HG02870 (cell line): ENCODE measurements around the gene KIF20A.
"Not testable (repeated sequence)": the region's sequence is repeated elsewhere in the genome, so short reads cannot be mapped to it uniquely, and the experiment has no call there.

Source experiments
- ATAC-seq: cut with Tn5 transposase; IDR thresholded peaks from one replicate; pipeline ENCODE4 v1.9.1; 2021; ENCODE audit warnings: mild to moderate bottlenecking, moderate library complexity; ENCODE audit not compliant: unreplicated experiment

Gene KIF20A

DNA sequence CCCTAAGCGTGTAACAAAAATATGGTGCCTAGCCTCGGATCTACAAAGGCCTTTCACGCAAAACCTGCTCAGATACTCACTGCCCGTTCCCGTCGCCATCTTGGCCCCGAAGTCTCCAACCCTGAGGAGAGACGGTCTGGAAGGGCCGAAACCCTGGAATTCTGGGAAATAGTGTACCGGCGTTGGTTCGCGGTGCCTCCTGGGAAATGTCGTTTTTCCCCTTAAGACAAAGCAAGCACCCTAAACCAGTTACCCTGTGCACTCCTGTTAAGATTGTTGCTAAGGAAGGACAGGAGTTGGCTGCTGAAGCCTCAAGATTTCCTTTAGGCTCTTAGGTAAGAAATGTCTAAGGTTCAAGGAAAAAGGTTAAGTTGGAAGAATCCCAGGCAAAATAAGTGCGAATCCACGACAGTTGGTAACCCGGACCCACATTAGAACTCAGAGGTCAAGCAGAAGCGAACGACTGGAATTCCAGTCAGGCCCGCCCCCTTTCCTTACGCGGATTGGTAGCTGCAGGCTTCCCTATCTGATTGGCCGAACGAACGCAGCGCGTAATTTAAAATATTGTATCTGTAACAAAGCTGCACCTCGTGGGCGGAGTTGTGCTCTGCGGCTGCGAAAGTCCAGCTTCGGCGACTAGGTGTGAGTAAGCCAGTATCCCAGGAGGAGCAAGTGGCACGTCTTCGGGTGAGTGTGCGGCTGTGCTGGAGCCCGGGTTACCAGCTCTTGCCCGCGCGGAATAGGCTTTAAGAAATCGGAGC lies at the start of gene KIF20A, which contains the start of gene BRD8:
KIF20A (plus strand) TSS at position 597 of the 761 bp plus-strand sequence. CDS start 569 bp downstream, outside the sequence.
BRD8 (minus strand) TSS at position 115 of the 761 bp plus-strand sequence; CDS start at position 99, 16 bp downstream.
- ATAC-seq: peak; percentile 84

- no peak for ATAC-seq
Observed at GRCh38 chr5:138129347-138129746, 49.6 kb upstream of the KIF20A start.

DNA sequence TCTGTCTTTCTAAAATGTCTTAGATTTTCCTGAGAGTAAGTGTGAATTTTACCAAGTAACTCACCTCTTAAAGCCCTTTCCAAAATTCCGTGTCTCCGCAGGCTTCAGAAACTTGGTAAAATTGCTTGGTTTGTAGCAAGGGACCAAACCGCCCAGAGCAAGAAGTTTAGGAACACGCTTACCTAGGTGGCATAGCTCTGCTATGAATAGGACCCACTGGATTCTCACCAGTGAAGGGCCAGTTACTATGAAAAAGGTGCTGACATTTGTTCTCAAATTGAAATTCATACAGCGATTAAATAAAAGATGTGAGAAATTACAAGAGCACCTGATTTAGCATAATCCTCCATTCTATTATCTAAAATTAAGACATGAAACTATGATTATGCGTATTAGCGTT lies 46.4 kb upstream of the KIF20A start:
- no peak for ATAC-seq

DNA sequence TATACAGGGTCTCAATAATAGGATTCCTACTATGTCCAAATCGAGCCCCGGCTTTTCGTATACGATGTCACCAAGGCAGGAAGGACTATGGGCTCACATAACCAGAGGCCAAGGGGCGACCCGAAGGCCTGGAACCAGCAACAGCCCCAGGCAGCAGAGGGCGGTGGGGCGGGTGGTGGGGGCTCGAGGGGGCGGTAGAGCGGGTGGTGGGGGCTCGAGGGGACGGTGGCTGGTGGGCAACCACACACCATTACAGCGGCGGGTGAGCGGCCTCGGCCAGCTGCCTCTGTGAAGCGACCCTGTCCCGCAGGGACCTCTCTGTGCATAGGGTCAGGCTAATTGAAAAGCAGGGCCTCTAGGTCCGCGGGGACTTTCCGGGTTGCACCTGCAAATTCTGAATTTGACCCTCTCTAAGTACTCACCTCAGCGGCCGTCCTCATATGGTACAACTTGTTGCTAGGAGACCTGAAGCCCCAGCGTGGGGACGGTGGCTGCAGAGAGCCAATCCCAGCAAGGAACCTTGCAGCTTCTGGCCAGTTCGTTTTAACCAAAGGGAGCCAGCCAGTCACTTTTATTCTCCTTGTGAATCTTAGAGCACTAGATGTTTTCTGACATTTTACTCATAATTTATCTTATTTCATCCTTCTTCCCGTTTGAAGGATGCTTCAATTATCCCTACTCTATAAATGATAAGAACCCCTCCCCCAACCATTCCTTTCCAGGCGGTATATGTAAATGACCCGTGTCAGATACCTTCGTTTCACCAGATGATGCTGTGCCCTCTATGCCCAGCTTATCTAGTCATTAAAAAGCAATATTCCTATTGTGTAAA lies 39.7 kb upstream of the KIF20A start, which contains the start of gene NME5:
NME5 (minus strand) TSS at position 480 of the 832 bp plus-strand sequence. CDS start 648 bp downstream, outside the sequence.
- peak; percentile 57 for ATAC-seq

- no peak for ATAC-seq
Observed at GRCh38 chr5:138139781-138140090, 39.2 kb upstream of the KIF20A start.

DNA sequence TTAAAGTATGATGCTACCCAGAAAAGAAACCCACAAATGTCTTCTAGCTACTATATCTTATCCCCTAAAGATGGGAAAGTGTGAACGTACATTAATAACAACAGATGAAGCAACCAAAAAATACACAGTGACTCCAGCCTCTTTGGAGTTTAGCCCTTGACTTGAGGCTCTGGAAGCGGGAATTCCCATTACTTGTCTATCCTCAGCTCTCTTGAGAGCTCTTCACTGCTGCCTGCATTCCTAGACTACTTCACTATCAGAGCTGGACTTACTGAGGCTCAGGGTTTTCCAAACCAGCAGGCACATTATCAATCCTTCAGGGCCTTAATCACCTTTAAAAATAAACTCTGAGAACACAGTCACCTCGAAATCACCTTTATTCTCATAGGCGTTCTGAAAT lies 38.6 kb upstream of the KIF20A start:
- ATAC-seq: no peak

DNA sequence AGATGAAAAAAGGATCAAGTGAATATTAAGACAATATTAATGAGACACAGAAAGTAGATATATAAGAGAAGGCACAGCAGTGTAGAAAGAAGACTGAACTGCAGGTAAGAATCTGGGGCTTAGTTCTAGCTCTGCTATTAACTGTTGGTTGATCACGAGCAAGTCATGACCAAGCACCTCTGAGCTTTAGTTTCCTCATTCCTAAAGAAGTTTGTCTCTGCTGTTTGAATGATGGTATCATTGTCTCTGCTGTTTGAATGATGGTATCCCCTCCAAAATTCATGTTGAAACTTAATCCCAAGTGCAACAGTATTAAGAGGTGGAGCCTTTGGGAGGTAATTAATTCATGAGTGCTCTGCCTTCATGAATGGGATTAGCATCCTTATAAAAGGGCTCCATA lies 37.2 kb upstream of the KIF20A start:
- no peak for ATAC-seq

GRCh38 chr5:138143578-138143977 lies 35.3 kb upstream of the KIF20A start:
- ATAC-seq: not testable (repeated sequence)

- no peak for ATAC-seq
Observed at GRCh38 chr5:138148811-138149210, 30.1 kb upstream of the KIF20A start.

GRCh38 chr5:138149530-138149929 lies 29.4 kb upstream of the KIF20A start:
- no peak for ATAC-seq

DNA sequence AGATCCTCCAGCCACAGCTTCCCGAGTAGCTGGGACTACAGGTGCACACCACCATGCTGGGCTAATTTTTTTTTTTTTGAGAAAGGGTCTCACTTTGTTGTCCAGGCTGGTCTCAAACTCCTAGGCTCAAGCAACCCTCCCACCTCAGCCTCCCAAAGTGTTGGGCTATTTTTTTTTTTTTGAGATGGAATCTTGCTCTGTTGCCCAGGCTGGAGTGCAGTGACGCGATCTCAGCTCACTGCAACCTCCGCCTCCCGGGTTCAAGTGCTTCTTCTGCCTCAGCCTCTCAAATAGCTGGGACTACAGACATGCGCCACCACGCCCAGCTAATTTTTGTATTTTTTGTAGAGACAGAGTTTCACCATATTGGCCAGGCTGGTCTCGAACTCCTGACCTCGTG lies 22.9 kb upstream of the KIF20A start:
- ATAC-seq: not testable (repeated sequence)

DNA sequence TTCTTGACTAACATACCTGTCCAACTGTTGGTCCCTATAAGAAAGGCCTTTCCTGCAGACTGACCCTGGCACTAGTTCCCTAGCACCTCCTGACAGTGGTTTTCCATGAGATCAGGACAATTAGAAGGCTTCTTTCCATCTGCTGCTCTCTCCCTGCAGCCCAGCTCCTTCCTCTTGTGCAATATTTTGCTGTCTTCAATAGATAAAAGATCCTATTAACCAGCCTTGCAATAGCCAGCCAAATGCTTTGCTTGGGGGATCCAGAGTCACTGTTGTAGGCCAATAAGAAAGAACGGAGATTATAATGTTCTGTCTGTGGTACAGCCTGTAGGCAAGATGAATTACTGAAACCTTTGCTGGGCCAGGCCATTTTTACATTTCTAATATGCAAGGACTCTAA lies 21.3 kb upstream of the KIF20A start:
- ATAC-seq: no peak

DNA sequence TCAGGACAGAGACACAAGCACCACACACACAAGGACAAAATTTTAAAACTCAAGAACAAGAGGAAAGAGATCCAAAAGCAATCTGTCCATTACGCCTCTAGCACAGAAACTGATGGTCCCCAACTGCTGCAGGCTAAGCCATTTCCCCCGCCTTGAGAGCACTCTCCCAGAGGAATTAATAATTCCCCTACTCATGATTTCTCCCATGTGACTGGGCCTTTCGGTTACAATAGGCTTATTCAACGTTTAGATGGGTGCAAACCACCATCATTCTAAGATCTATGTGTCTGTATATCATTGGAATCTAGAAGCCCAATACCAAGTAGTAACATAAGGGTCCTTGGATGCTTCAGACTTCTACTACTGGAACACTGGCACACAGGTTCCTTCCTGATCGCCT lies 19.2 kb upstream of the KIF20A start:
- ATAC-seq: no peak

DNA sequence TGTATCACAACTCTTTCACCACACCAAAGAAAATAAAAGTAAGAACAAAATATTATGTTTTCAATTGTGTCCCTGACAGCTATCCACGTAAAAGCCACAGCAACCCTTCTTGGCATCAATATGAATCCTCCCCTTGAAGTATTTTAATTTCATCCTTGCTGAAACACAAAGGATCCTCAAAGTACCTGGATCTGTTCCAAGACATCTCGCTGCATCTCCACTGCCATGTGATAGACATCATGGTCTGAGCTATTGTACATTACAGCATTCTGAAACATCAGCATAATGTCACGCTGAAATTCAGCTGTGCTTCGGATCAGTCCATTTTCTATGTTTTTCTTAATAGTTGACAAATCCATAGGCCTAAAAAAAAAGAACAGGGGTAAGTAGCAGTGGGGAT lies 18.2 kb upstream of the KIF20A start:
- ATAC-seq: no peak

GRCh38 chr5:138163721-138164120 lies 15.2 kb upstream of the KIF20A start:
- ATAC-seq: no peak

GRCh38 chr5:138169124-138169523 lies 9.8 kb upstream of the KIF20A start:
- ATAC-seq: no peak

DNA sequence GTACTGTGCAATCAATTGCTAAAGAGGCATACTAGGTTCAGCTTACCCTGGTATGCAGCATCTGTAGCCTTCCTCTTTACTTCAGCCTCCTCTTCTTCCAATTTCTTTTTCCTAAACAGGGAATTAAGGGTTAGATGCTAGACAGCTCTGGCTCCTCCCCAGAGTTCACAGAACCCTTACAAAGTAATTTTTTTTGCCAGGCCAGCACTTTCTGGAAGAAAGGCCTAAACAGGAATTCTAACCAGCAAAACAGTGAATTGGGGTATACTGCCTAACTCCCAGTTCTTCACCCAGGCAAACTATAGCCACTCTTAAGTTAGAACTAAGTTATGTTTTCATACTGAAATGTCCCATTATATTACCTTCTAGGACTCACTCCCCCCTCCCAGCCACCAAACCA lies 8.6 kb upstream of the KIF20A start:
- ATAC-seq: no peak

- ATAC-seq: no peak
Observed at GRCh38 chr5:138177941-138178515, 884 bp upstream of the KIF20A start.

GRCh38 chr5:138179277-138179857 lies 455 bp downstream of the KIF20A start:
- no peak for ATAC-seq

DNA sequence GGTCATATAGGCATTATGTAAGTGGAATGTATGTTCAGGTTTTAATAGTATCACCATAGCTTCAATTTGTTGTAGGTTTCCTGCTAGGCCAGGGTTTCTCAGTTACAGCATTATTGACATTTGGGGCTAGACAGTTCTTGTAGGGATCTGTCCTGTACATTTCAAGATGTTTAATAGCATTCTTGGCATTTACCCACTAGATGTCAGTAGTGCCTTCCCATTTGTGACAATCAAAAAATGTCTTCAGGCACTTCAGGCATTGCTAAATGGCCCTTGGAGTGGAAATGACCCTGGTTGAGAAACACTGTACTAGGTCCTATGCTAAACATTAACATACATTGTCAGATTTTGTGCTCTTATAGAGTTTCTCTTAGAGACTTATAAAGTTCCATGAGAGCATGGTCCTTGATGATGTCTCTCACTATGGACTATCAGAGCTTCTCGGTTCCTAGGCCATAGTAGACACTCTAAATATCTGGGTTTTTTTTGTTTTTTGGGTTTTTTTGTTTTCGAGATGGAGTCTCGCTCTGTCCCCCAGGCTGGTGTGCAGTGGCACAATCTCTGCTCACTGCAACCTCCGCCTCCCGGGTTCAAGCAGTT lies 1.4 kb downstream of the KIF20A start:
- no peak for ATAC-seq

GRCh38 chr5:138180841-138181240 lies 1.9 kb downstream of the KIF20A start:
- no peak for ATAC-seq
